Liver (tissue), 3 donors: ENCODE results near the gene ITIH6.
"Not testable (repeated sequence)": the region's sequence is repeated elsewhere in the genome, so short reads cannot be mapped to it uniquely, and the experiment has no call there.

Experiments
- TAF1 ChIP-seq: conservative IDR thresholded peaks from 2 replicates; pipeline ENCODE4 v1.6.1; 2016; ENCODE audit warnings: antibody characterized with exemption, mild to moderate bottlenecking
- TF ChIP-seq, protein P1 (sequence below): fragments of 150-350 bp; IDR thresholded peaks from 2 replicates; pipeline ENCODE4 v1.5.1; 2017; ENCODE audit warnings: improper control_type of control experiment, low read depth, low read length; ENCODE audit not compliant: missing input control
- TF ChIP-seq, protein P2 (sequence below): IDR thresholded peaks from 2 replicates; pipeline ENCODE4 v1.6.1; 2016; ENCODE audit warnings: antibody characterized with exemption, mild to moderate bottlenecking
- donor health status: healthy.
- donor health status: healthy.

DNA sequence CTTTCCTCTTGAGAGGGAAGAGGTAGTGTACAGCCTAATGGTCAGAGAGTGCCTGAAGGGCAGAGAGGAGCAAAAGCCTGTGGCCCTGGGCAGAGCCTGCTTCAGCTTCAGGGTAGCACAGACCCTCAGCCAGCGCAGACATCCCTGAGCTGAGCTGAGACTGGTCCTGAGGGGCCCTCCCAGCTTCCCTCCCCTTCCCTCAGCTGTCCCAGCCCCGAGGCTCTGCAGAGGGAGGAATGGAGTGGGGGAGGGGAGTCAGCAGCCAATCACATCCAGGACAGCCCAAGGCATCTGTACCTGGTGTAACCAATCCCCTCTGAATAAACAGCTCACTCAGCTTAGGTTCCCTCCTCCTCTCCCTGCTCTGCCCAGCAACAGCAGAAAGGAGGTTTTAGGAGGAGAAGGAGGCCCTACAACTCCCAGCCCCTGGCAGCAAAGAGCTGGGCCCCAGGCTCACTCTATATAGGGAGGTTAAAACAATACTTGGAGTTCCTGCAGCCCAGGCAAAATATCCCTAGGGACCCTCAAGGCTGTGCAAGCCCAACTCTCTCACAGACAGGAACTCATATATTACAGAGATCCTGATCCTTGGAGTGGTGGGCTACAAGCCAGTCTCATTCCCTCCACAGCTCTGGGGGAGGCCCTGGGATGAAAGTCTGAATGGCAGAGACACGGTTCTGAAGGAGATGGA, 43.3 kb upstream of the ITIH6 start:
- not testable (repeated sequence) for TF ChIP-seq TAF1
- TF ChIP-seq, protein P1, sequence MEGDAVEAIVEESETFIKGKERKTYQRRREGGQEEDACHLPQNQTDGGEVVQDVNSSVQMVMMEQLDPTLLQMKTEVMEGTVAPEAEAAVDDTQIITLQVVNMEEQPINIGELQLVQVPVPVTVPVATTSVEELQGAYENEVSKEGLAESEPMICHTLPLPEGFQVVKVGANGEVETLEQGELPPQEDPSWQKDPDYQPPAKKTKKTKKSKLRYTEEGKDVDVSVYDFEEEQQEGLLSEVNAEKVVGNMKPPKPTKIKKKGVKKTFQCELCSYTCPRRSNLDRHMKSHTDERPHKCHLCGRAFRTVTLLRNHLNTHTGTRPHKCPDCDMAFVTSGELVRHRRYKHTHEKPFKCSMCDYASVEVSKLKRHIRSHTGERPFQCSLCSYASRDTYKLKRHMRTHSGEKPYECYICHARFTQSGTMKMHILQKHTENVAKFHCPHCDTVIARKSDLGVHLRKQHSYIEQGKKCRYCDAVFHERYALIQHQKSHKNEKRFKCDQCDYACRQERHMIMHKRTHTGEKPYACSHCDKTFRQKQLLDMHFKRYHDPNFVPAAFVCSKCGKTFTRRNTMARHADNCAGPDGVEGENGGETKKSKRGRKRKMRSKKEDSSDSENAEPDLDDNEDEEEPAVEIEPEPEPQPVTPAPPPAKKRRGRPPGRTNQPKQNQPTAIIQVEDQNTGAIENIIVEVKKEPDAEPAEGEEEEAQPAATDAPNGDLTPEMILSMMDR, result not testable (repeated sequence)
- TF ChIP-seq, protein P2, sequence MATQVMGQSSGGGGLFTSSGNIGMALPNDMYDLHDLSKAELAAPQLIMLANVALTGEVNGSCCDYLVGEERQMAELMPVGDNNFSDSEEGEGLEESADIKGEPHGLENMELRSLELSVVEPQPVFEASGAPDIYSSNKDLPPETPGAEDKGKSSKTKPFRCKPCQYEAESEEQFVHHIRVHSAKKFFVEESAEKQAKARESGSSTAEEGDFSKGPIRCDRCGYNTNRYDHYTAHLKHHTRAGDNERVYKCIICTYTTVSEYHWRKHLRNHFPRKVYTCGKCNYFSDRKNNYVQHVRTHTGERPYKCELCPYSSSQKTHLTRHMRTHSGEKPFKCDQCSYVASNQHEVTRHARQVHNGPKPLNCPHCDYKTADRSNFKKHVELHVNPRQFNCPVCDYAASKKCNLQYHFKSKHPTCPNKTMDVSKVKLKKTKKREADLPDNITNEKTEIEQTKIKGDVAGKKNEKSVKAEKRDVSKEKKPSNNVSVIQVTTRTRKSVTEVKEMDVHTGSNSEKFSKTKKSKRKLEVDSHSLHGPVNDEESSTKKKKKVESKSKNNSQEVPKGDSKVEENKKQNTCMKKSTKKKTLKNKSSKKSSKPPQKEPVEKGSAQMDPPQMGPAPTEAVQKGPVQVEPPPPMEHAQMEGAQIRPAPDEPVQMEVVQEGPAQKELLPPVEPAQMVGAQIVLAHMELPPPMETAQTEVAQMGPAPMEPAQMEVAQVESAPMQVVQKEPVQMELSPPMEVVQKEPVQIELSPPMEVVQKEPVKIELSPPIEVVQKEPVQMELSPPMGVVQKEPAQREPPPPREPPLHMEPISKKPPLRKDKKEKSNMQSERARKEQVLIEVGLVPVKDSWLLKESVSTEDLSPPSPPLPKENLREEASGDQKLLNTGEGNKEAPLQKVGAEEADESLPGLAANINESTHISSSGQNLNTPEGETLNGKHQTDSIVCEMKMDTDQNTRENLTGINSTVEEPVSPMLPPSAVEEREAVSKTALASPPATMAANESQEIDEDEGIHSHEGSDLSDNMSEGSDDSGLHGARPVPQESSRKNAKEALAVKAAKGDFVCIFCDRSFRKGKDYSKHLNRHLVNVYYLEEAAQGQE, result not testable (repeated sequence)
